Measurements from ENCODE around the gene MDFI.

DNA sequence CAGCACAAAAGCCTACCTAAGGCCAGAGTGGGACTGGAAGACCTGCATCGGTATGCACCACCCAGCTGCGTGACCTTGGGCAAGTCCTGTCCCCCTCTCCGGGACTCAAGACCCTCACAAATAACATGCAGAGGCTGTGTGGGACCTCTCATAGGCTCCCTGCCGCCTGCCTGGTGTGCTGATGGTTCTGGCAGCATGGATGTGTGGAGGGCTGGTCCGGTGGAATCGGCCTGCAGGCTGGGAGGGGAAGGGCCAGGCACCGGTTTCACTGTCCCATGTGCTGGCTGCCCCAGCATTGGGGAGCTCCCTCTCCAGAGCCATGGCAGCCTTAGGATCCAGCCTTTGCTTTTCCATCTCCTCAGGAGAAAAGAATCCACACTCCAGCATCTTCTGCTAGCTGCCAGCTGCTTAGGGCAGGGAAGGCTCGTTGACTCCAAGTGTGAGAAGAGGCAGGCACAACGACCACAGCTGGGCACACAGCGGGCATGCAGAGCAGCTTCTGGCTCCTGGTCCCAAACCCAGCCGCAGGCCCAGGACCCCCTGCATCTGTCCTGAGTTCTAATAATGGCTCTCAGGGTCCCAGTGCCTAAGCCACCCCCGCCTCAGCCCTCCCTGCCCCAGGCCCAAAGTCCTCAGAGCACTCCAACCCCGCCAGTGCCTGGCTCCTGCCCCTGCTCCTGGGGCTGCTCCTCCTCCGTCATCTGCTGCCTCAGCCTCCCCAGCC lies 64.7 kb downstream of the MDFI start:
- TF ChIP-seq, protein P1, sequence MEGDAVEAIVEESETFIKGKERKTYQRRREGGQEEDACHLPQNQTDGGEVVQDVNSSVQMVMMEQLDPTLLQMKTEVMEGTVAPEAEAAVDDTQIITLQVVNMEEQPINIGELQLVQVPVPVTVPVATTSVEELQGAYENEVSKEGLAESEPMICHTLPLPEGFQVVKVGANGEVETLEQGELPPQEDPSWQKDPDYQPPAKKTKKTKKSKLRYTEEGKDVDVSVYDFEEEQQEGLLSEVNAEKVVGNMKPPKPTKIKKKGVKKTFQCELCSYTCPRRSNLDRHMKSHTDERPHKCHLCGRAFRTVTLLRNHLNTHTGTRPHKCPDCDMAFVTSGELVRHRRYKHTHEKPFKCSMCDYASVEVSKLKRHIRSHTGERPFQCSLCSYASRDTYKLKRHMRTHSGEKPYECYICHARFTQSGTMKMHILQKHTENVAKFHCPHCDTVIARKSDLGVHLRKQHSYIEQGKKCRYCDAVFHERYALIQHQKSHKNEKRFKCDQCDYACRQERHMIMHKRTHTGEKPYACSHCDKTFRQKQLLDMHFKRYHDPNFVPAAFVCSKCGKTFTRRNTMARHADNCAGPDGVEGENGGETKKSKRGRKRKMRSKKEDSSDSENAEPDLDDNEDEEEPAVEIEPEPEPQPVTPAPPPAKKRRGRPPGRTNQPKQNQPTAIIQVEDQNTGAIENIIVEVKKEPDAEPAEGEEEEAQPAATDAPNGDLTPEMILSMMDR (IDR thresholded peaks at IDR 0.05; ENCODE audit: low read length) = no peak
- TF ChIP-seq EZH2 (IDR thresholded peaks at IDR 0.05; ENCODE audit: borderline replicate concordance, low read length) = no peak

Data from OCI-LY1 (cell line).